ENCODE results near the gene SERPINI2.
"Not testable (repeated sequence)": the region's sequence is repeated elsewhere in the genome, so short reads cannot be mapped to it uniquely, and the experiment has no call there.

Gene SERPINI2

GRCh38 chr3:167450195-167450594 lies 23.6 kb downstream of the SERPINI2 start:
- DNase-seq (ENCODE audit: low read depth) = no peak

- DNase-seq (ENCODE audit: low read depth) = no peak
Observed at GRCh38 chr3:167445491-167445890, 28.4 kb downstream of the SERPINI2 start.

GRCh38 chr3:167441256-167441655 lies 32.6 kb downstream of the SERPINI2 start:
- DNase-seq (ENCODE audit: low read depth) = no peak

- no peak for DNase-seq (ENCODE audit: low read depth)
Observed at GRCh38 chr3:167437428-167438139, 36.3 kb downstream of the SERPINI2 start.

- DNase-seq (ENCODE audit: low read depth) = not testable (repeated sequence)
Observed at GRCh38 chr3:167426962-167427361, 46.9 kb downstream of the SERPINI2 start.

GRCh38 chr3:167422396-167422795 lies 51.4 kb downstream of the SERPINI2 start:
- DNase-seq (ENCODE audit: low read depth) = not testable (repeated sequence)

- DNase-seq (ENCODE audit: low read depth) = no peak
Observed at GRCh38 chr3:167409611-167410010, 64.2 kb downstream of the SERPINI2 start.

GRCh38 chr3:167406876-167407492 lies 66.9 kb downstream of the SERPINI2 start:
- peak; percentile 11 for DNase-seq (ENCODE audit: low read depth)

- DNase-seq (ENCODE audit: low read depth) = no peak
Observed at GRCh38 chr3:167397826-167398225, 76.0 kb downstream of the SERPINI2 start.

- DNase-seq (ENCODE audit: low read depth) = no peak
Observed at GRCh38 chr3:167396075-167396474, 77.8 kb downstream of the SERPINI2 start.

- DNase-seq (ENCODE audit: low read depth) = no peak
Observed at GRCh38 chr3:167394003-167394402, 79.8 kb downstream of the SERPINI2 start.
